IPS DF 19.7 (cell line): ENCODE results near the gene RELN.

ENCODE experiments used
- DNase-seq: peaks from one replicate; pipeline ENCODE4 v3.0.0-alpha.2; 2013; ENCODE audit warnings: low read depth, low spot score

Gene RELN

DNA sequence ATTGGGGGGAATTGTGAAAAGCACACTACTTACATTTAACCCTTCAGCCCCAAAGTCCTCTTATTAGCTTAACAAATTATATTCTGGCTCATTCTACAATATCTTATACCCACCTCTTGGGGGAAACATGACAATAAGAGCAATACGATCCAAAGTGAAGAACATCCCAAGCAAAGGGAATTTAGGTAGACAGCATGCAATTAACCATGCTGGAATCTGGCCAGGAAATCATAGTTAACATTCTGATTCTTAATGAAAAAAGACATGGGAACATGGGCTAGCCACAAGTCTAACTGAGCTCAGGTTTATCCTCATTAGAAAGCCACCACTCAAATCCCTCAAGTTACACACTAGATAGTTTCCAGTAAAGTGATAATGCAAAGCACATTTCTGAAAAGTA lies 301.5 kb downstream of the RELN start:
- no peak for DNase-seq

DNA sequence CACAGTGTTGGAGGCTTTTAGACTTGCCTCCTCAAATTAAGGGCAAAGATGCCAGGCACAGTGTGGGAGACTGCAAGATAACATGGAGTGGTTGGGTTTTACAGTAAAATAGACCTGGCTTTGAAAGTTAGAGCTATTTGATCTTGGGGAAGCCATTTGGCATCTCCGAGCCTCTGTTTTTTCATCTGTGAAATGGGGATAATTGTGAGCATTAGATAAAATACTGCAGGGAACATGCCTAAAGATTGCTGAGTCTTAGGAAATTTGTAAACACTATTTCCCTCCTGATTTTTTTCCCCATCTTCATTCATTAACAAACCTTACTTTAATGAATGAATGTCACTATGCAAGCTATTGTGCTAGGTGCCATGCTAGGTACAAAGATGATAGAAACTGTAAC lies 302.2 kb downstream of the RELN start:
- no peak for DNase-seq

DNA sequence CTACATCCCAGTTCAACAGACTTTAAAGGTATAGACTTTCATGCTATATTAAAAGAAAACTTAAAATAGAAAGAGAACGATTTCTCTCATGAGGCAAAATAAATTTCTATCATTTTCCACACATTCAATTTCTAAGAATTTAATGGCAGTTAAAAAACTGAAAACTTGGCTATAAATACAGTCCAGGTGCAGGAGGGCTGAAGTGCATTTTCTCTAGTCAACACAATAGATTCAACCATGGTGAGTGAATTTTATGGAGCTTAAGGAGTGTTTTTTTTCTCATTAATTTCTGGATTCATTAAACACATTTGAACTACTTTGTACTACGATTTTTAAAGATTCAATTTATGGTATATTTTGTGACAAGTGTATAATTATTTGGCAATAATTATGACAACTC lies 302.7 kb downstream of the RELN start:
- DNase-seq = no peak

DNA sequence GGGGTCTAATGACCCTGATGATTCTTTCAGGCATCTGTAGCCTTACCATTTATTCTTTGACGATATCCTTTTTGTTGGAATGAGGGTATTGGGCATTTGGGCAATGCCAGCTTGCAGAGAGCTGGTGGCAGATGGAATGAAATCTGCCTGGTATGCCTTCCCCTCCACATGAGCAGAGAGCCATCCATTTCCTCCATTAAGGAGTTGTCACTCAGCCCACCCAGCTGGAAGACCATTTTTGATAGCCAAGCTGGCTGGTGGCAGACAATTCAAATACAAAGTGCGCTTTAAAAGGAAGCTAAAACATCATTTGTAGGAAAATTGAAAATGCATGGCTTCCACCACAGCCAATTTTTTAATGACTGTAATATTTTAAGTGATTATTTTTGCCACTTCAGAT lies 303.4 kb downstream of the RELN start:
- DNase-seq = no peak

DNA sequence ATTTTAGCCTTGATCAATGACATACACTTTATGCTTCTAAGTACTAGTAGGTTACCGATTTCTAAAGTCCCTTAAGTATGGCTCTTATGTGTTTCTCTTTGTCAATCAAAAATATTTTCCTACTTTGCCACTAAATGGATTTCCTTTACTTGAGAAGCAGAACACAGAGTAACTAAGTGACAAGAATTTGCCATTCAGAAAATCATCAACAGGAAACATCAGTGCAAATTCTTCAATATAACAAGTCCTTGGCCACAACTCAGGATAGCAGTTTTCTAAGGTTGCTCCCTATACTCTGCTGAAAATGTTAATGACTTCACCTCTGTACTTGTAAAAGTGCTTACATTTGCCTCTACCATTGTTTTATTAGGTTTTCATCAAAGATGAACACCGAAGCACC lies 303.8 kb downstream of the RELN start:
- no peak for DNase-seq

DNA sequence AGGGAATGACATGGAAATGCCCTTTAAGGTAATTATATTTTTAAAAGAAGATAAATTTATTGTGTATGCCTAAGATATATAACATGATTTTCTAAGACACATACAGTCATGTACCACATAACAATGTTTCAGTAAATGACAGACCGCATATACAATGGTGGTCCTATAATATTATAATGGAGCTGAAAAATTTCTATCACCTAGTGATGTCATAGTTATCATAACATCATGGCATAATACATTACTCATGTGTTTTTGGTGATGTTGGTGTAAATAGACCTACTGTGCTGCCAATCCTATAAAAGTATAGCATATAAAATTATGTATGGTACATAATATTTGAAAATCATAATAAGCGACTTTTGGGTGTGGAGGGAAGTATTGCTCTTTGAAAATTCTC lies 306.1 kb downstream of the RELN start:
- DNase-seq = no peak

DNA sequence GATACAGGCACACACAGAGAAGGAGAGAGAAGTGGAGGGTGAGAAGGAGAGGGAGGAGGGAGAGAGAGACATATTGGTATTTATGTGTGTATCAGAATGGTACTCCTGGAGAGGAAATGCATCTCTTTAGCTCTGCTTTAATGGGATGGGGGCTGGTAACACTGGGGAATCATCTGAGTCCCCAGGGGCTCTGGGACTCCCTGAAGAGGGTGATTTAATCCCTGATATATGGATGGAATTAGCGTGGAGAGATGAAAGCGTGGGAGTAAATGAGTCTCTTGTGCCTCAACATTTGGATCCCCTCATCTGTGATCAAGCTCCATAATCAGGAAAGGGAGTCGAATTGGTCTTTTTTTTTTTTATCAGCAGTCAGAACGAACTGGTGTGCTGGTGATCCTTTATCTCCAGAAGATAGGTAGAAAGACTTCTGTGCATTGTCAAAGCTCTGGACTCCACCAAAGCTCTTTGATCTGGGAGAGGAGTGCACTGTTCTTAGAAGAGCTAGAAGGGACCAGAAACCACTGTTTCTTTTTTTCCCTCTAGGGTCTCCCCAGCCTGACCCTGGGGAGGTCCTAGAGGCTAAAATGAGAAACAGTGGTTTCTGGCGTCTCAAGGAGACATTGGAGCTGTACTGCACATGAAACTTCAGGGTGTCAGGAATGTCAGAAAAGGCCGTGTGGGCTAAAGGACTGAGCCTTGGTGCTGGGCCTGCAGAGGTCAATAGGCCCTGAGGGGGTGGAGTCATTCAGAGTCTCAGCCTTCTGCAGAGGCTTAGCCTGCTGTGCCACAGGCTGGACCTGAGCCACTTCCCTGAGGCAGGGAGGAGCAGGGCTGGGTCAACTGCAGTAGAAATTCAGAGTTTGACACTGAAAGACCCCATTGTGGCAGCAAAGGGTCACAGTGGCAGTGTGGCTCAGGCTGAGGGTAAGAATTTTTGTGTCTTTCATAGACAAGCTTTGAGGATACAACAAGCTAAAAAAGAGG lies 309.0 kb downstream of the RELN start:
- peak; percentile 2 for DNase-seq

DNA sequence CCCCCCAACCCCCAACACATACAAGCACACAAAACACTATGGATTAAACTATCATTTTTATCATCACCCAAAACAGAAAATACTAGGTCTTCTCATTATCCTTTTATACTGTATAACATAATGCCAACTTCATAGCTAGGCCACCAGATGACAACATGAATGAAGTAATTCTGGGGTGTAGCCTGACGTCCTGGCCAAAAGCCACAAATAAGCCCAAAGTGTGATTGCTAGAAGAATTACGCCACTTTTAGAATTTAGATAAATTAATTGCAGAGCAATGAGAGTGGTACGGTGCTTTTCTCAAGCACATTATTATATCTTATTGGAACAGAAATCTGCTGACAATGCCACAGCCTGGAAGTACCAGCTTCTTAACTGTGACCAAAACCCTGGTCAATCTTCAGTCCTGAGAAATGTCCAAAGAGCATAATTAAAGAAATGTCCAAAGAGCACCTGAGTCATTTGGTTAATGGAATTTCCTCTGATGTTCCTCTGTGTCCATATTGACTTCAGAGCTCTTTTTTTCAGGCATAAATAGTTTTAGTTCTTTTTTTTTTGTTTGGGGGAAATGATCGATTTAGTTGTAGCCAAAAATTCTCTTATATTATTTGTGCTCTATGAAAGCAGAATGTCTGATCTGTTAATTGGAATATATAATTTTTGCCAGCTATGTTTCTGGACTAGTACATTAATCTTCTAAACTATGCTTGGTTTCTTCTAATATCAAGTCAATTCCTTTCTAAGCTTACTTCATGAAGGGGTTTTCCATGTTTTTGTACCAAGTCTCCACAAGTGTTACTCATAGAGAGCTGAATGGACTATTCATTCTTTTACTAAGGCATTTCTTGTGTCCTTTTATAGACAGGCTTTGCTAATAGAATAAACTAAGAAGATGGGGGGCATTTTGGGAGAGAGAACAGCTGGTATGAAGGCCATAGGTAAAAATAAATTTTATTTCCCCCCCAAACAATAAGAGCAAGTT lies 310.0 kb downstream of the RELN start:
- no peak for DNase-seq

DNA sequence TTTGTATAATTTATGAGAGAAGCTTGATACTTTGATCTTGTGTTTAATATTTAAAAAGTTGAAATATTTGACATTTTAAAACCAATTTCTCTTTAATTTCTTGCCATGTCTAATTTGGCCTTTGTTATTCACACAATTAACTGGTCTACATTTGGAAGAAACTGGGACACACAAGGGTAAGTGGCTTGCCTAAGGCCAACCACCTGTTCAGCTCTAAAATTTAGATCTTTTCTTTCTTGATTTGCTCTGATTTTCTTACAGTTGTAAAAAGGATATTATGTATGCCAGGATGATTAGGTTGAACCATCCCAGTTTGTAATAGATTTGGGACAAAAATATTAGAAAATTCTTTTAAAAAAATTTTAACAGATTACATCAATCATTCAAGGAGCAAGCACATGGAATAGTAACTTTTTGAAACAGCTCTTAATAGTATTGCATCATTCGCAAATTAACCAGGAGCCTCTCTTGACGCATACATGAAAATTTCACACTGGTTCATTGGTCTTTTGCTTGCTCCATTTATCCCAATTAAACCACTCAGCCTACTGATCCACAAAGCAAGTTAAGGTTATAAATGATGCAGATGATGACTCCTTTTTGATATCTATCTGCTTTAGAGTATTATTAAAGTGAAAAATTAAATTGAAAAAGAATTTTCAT lies 321.0 kb downstream of the RELN start:
- no peak for DNase-seq

DNA sequence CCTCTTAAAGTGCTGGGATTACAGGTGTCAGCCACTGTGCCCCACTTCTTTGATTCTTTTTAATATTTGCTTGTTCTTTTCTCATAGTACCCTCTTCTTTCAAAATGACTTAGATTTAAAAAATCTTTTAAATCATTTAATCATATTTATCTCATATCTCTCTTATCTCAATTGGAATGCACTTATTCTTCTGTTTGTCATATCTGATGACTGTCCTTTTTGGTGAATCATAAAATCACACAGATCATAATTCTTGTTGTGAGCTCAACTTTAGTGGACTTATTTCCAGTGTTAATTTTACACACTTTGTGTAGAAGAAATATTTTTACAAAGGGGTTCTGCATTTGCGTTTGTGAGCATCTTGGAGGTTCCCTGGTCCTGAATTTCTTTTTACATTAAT lies 323.1 kb downstream of the RELN start:
- DNase-seq = no peak

DNA sequence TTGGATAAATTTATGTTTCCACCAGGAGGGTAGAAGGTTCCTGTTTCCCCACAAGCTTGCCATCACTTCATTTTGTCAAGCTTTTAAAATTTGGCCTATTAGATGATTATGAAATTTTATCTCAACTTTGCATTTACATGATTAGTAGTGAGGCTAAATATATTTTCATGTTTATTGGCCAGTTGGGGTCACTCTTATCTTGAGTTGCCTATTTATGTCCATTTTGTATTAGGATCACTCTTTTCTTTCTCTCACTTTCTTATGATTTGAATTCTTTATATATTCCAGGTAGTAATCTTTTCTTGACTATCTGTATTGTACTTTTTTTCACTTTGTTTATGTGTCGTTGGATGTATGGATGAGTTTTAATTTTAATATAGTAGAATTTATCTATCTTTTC lies 324.9 kb downstream of the RELN start:
- no peak for DNase-seq

DNA sequence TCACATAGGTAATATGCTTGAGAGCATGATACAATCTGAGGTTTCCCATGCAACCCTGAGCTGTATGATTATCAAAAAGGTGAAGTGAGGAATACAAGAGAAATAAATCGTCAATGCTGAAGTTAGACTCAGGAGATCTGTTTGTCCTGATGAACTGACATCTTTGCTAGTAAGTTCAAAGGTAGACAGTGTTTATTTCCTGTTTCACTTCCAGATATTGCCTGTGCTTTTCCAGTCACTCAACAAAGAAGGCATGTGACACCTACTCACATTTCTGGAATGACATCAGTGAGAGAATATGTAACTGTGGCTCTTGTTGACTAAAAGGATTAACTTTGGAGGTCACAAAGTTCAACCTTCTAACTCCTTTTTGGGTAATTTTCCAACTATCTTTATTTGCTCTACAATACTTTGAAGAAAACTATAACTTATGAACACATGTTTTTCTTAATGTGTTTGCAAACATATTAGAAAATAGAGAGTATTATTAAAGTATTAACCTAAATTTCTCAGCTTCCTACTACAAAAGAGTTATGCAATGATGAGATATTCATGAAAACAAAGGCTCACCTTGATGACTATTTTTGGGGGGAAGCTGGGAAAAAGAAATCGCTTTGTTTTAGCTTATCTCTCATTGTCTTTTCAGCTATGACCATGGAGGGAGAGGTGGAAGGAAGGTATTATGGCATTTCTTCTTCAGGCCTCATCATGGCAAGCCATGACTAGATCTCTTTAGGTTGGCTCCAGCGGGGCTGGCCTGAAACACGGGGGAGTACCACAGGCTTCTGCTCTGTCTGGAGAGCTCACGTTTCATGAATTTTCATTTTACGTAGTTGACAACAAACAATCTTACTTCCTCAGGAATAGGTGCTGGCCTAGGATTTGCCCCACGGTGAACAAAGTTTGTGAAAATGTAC lies 328.7 kb downstream of the RELN start:
- no peak for DNase-seq

DNA sequence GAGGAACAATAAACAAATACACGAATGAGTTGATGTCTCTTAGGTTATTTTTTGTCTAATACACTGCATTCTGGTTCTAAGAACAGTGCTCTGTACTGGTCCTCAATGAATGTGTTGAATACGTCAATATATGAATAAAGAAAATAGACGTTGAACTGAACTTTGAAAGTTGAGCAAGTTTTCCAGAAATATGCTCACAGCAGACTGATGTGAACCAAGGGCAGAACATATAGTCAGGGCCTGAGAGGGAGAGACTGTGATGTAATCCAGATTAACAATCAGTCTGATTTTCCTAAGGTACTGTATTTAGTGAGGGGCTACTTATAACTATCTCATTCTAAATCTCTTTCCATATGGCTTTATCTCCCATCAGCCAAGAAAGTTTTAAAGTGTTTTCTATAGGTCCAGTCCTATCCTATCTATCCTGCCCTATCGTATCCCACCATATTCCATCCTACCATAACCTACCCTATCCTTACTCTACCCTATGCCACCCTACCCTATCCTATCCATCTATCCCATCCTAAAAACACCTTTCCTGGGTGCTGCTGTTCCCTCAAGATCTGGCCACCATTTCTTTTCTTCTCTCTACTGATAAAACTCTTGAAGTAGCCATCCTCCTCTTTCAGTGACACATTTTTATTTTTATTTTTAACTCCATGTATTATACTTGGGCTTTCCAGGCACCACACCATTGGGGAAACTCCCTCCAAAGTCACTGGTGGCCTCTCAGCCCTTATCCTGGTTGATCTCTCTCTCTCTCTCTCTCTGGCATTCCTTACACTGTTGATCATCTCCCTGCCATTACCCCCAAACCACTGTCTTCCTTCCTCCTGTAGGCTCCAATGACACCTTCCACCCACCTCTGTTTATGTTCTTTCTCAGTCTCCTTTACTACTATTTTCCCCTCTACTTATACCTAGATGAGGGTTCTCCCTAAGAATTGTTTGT lies 331.1 kb downstream of the RELN start:
- no peak for DNase-seq

DNA sequence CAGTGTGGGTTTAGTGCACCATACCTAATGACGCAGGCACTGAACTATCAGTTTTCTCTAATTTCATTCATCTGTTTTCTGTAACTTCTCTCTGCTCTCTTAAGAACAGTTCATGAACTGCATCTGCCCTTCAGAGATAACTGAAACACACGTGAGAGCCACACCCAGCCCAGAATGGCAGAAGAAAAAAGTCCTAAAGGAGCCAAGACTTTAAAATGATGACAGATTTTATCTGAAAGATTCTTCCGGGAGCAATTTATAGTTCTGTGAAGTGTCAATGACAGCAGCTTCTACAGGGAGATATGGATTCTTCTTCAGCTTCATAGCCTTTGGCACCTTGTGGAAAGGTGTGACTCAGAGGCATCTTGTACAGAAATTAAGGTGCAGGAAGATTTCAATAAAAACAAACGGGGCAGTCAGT lies 332.0 kb downstream of the RELN start:
- DNase-seq = no peak

DNA sequence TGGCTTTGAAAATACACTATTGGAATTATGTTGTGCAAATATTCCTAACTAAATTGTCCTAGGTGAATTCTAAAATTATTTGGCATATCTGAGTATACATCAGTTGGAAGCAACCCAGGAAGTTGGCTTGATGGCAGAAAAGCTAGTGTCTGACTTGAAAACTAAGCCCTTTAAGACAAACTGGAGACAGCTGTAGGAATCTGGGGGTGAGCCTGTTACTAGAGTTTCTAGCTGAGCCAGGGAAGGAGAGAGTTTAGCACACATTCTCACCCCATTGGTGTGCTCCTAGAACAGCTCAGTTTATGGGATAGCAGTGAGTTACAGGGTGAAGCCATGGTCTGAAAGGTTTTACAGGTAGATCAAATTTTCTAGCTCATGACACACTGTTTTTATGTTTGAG lies 333.2 kb downstream of the RELN start:
- no peak for DNase-seq

DNA sequence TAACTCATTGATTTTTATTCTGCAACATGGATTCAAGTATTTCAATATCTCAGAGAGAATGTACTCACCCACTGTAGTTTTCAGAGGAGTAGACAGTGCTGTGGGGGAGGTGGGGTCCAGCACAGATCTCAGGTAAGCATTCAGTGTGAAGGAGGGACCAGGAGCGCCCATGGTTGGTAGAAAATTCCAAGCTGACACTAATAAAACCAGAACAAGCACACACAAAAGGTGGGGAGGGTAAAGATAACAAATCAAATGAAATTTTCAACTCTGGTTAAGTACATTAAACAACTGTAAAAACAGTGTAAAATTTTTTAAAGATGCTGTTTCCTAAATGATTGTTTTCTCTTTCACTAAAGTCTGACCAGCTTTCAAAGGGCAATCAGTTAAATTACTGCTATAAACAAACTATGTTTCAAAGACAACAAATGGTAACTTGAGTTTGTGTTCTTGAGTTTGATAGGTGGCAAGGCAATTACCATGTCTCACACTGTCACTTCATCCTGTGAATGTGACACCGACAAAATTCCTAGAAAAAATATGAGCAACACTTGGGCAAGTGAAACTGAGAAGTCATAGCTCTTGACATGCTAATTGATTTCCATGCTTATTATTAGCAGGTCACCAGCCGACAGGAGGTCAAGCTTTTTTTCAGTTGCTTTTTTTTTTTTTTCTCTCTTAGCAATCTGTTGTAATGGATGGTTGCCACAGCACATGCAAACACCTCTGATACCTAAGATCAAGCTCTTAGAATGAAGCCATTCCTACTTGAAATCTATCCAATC lies 337.7 kb downstream of the RELN start:
- no peak for DNase-seq

DNA sequence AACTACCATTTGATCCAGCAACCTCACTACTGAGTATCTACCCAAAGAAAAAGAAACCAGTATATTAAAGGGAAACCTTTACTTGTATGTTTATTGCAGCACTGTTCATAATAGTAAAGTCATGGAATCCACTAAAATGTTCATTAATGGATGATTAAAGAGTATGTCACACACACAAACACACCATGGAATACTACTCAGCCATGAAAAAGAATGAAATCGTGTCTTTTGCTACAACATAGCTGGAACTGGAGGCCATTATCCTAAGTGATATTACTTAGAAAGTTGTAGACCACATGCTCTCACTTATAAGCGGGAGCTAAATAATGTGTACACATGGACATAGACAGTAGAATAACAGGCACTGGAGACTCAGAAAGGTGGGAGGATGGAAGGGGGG lies 340.4 kb downstream of the RELN start:
- no peak for DNase-seq

DNA sequence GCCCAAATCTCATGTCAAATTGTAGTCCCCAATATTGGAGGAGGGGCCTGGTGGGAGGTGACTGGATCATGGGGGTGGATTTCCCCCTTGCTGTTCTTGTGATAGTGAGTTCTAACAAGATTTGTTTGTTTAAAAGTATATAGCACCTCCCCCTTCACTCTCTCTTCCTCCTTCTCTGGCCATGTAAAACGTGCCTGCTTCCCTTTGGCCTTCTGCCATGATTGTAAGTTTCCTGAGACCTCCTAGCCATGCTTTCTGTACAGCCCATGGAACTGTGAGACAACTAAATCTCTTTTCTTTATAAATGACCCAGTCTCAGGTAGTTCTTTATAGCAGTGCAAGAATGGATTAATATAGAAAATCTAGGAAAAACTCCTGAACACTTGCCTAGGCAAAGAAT lies 341.3 kb downstream of the RELN start:
- no peak for DNase-seq

DNA sequence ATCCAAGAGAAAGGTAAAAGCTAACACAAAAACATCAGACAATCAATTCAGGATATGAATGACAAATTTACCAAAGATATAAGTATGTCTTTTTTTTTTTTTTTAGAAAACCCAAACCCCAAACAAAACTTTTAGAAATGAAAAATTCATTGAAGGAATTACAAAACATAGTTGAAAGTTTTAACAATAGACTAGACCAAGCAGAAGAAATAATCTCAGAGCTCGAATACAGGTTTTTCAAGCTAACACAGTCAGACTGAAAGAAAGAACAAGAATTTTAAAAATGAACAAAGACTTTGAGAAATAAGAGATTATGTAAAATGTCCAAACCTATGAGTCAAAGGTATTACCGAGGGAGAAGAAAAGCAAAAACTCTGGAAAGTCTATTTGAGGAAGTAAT lies 345.1 kb downstream of the RELN start:
- no peak for DNase-seq
